Type B pancreatic cell (in vitro differentiated cells): ENCODE measurements around the gene LCAT. TPM values are rescaled to one million over a fixed set of nuclear protein-coding genes. Genes with fewer than 3 reads are reported as not detected.

Experiments
- DNase-seq: peaks from one replicate; pipeline ENCODE4 v3.0.0; 2021; ENCODE audit warnings: mixed read lengths; ENCODE audit not compliant: unreplicated experiment; ENCODE audit errors: extremely low spot score
- H3K27ac Mint-ChIP-seq: 2 replicates; pipeline ENCODE4 v1.8.0; 2021; ENCODE audit warnings: mild to moderate bottlenecking, mixed read lengths
- H3K27me3 Mint-ChIP-seq: 2 replicates; pipeline ENCODE4 v1.8.0; 2021; ENCODE audit warnings: mixed read lengths
- H3K36me3 Mint-ChIP-seq: 2 replicates; pipeline ENCODE4 v1.8.0; 2021; ENCODE audit warnings: mixed read lengths
- H3K4me1 Mint-ChIP-seq: one replicate; pipeline ENCODE4 v1.8.0; 2021; ENCODE audit warnings: mixed read lengths; ENCODE audit not compliant: unreplicated experiment
- H3K4me3 Mint-ChIP-seq: 2 replicates; pipeline ENCODE4 v1.8.0; 2021; ENCODE audit warnings: mild to moderate bottlenecking, mixed read lengths
- H3K9me3 Mint-ChIP-seq: 2 replicates; pipeline ENCODE4 v1.8.0; 2021; ENCODE audit warnings: mixed read lengths
- total RNA-seq: library from RNA; stranded (reverse); gene quantifications from 2 replicates; pipeline ENCODE4 v1.2.1, GENCODE V29; 2021; ENCODE audit warnings: low replicate concordance
- TF ChIP-seq, protein P1 (sequence below): fragments of 200-600 bp; sonication (generic); conservative IDR thresholded peaks from 2 replicates; pipeline ENCODE4 v1.5.0; 2021; ENCODE audit warnings: antibody characterized with exemption, mild to moderate bottlenecking

LCAT gene
- total RNA-seq, 1 donor from 2014 or later: 26.1 TPM

DNA sequence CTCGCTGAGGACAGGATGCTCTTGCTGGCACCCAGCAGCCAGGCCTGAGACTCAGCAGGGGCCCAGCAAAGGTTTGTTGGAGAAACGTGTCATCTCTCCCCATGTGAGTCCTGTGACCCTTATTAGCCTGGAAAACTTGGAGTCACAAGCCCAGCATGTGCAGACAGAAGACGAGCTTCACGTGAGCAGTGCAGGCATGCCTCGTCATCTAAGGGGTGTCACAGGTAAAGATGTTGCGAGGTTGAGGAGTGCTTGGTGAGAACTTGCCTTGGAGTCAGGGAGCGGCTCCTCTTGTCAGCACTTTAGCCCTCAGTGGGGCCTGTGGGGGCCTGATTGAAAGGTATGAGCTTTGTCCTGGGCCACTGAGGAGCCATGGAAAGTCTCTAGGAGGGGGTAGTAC, 10.1 kb downstream of the LCAT start:
- peak overlapping the region; percentile 100 for H3K4me3 Mint-ChIP-seq
- peaks cover 2% of the 10 kb centered on the region for H3K27me3 Mint-ChIP-seq

DNA sequence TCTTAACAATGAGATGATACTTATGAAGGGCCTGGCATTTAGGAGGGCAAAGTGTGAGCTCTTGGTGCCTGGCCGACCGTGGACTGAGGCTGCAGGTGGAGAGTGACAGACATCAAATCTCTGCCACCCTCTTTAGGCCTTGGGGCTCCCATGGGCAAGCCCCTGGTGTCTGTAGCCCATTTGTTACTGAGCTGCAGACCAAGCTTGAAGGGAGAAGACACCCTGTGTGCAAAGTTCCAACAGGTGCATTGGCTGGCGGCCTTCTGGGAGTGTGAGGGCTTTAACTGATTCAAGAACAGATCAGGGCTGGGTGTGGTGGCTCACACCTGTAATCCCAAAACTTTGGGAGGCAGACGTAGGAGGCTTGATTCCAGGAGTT, 11.5 kb downstream of the LCAT start:
- Mint-ChIP-seq H3K36me3 (peaks cover 3% of the 10 kb centered on the region), H3K4me3 (no peak overlapping the region), H3K9me3 (no peaks in the 10 kb centered on the region), H3K27me3 (peaks cover 2% of the 10 kb centered on the region), H3K27ac (no peak overlapping the region), H3K4me1 (peaks cover 17% of the 10 kb centered on the region)
- DNase-seq: no peak
- TF ChIP-seq, protein P1, sequence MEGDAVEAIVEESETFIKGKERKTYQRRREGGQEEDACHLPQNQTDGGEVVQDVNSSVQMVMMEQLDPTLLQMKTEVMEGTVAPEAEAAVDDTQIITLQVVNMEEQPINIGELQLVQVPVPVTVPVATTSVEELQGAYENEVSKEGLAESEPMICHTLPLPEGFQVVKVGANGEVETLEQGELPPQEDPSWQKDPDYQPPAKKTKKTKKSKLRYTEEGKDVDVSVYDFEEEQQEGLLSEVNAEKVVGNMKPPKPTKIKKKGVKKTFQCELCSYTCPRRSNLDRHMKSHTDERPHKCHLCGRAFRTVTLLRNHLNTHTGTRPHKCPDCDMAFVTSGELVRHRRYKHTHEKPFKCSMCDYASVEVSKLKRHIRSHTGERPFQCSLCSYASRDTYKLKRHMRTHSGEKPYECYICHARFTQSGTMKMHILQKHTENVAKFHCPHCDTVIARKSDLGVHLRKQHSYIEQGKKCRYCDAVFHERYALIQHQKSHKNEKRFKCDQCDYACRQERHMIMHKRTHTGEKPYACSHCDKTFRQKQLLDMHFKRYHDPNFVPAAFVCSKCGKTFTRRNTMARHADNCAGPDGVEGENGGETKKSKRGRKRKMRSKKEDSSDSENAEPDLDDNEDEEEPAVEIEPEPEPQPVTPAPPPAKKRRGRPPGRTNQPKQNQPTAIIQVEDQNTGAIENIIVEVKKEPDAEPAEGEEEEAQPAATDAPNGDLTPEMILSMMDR: no peak

More for the DNA sequence above, 10.1 kb downstream of the LCAT start:
- no peak for DNase-seq
- TF ChIP-seq, protein P1: no peak
- H3K36me3 Mint-ChIP-seq: peaks cover 3% of the 10 kb centered on the region
- H3K4me1 Mint-ChIP-seq: peaks cover 17% of the 10 kb centered on the region
- no peak overlapping the region for H3K27ac Mint-ChIP-seq
- no peaks in the 10 kb centered on the region for H3K9me3 Mint-ChIP-seq

DNA sequence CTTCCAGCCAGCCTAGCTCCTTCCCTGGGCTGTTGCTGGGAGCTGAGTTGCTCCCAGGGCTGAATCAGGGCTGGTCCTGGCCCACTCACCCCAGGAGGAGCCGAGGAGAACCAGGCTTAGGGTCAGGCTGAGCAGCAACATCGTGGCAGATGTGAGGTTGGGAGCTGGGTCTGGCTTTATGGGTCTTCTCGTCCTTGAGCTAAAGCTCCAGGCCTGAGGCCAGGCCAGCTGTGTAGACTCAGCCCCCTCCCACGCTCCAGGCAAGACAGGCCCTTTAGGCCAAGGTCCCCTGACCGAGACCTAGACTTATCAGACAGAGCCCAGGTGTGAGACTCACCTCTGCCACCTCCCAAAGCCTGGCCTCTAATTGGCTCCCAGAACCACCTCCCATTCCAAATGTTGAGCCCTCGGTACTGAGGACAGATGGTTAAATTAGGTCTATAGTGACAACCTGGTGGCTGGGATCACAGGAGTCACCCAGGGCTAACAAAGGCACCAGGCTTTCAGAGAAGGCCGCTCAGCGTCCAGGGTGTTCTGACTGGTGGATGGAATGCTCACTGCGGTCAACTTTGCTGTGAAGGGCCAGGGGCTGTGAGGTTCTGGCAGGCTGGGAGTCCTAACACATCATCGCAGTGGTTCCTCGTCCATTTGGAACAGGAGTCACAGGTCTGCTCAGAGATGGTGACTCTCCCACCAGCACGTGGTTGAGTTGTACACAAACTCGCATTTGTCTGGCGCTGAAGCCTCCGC, 12.0 kb downstream of the LCAT start, which contains the start of gene CTRL:
Gene CTRL, minus strand, starts transcription at position 151 of the 750 bp plus-strand sequence. Its CDS starts 10 bp downstream, at position 141.
- peaks cover 2% of the 10 kb centered on the region for H3K27me3 Mint-ChIP-seq
- H3K4me1 Mint-ChIP-seq: peaks cover 12% of the 10 kb centered on the region
- TF ChIP-seq, protein P1: peak; percentile 42
- no peak within 1 kb of the TSS for H3K4me3 Mint-ChIP-seq
- H3K9me3 Mint-ChIP-seq: no peaks in the 10 kb centered on the region
- no peak within 1 kb of the TSS for H3K27ac Mint-ChIP-seq
- DNase-seq: no peak
- peaks cover 3% of the 10 kb centered on the region for H3K36me3 Mint-ChIP-seq

DNA sequence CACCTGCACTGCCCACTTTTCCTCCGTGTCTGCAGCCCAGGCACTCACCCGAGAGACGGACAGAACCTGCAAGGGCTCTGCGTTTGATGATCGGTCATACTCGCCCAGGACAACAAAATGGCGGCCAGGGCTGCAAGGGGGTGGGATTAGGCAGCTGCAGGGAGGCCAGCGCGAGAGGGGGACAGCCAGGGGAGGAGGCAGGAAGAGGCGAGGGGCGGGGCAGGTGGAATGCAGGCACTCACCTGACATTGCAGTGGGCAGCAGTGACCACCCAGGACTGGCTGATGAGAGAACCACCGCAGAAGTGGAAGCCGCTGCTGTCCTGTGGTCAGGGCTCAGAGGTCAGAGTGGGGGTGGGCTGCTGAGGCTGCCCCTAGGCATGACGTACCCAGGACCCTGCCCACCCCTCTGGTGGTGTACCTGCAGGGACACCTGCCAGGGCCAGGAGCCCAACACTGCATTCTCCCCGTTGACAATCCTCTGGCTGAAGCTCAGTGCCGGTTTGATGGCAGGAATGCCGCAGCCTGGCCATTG, 13.2 kb downstream of the LCAT start:
- Mint-ChIP-seq H3K9me3 (no peaks in the 10 kb centered on the region), H3K4me1 (peaks cover 10% of the 10 kb centered on the region), H3K36me3 (peaks cover 1% of the 10 kb centered on the region), H3K27me3 (peaks cover under 1% of the 10 kb centered on the region), H3K4me3 (no peak overlapping the region), H3K27ac (no peak overlapping the region)
- TF ChIP-seq, protein P1: no peak
- DNase-seq: no peak

DNA sequence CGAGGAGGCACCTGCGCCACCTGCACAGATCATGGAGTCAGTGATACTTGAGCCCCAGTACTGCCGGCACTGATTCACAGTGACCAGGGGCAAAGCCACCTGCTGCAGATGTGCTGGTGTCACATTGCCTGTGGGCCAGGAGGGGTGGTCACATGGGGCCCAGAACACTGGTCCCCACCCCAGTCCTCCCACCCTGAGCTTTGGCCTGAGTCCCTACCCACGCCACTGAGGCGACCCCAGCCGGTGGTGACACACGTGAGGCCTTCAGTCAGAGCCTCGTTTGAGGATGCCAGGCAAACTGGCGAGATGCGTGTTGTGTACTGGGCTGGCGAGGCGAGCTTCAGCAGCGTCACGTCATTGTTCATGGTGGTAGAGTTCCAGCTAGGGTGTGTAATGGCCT, 13.7 kb downstream of the LCAT start:
- H3K4me3 Mint-ChIP-seq: no peak overlapping the region
- H3K27ac Mint-ChIP-seq: no peak overlapping the region
- H3K36me3 Mint-ChIP-seq: no peaks in the 10 kb centered on the region
- H3K9me3 Mint-ChIP-seq: no peaks in the 10 kb centered on the region
- TF ChIP-seq, protein P1: no peak
- no peak for DNase-seq
- no peaks in the 10 kb centered on the region for H3K27me3 Mint-ChIP-seq
- peaks cover 6% of the 10 kb centered on the region for H3K4me1 Mint-ChIP-seq
